DND-41 (cell line): ENCODE measurements around the gene SLC5A1.
"Not testable (repeated sequence)": the region's sequence is repeated elsewhere in the genome, so short reads cannot be mapped to it uniquely, and the experiment has no call there.

Experiments
- EZH2 ChIP-seq: IDR thresholded peaks from 3 replicates; pipeline ENCODE4 v1.6.1; 2012; ENCODE audit warnings: borderline replicate concordance, low read depth, mild to moderate bottlenecking, moderate library complexity, low read length, inconsistent platforms; ENCODE audit not compliant: severe bottlenecking
- TF ChIP-seq, protein P1 (sequence below): IDR thresholded peaks from 2 replicates; pipeline ENCODE4 v1.5.1; 2012; ENCODE audit warnings: borderline replicate concordance, low read length, moderate library complexity, mild to moderate bottlenecking; ENCODE audit not compliant: poor library complexity, severe bottlenecking; ENCODE audit errors: extremely low read depth

DNA sequence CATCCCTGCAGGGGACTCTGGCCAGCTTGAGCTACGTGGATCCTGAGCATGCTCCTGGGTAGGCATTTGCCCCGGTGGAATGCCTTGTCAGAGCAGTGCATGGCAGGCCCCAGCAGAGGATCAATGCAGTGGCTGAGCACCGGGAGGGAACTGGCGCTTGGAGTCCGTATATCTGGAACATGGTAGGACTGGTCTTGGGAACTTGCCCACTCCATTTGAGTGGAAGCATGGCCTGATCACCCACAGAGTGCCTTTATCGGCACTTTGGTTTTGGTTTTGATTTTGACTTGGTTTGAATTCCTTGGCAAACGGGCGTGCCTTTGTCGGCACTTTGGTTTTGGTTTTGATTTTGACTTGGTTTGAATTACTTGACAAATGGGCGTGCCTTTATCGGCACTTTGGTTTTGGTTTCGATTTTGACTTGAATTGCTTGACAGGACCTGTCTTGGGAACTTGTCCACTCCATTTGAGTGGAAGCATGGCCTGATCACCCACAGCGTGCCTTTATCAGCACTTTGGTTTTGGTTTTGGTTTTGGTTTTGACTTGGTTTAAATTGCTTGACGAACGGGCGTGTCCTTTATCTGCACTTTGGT, 94.8 kb downstream of the SLC5A1 start:
- TF ChIP-seq, protein P1, sequence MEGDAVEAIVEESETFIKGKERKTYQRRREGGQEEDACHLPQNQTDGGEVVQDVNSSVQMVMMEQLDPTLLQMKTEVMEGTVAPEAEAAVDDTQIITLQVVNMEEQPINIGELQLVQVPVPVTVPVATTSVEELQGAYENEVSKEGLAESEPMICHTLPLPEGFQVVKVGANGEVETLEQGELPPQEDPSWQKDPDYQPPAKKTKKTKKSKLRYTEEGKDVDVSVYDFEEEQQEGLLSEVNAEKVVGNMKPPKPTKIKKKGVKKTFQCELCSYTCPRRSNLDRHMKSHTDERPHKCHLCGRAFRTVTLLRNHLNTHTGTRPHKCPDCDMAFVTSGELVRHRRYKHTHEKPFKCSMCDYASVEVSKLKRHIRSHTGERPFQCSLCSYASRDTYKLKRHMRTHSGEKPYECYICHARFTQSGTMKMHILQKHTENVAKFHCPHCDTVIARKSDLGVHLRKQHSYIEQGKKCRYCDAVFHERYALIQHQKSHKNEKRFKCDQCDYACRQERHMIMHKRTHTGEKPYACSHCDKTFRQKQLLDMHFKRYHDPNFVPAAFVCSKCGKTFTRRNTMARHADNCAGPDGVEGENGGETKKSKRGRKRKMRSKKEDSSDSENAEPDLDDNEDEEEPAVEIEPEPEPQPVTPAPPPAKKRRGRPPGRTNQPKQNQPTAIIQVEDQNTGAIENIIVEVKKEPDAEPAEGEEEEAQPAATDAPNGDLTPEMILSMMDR: not testable (repeated sequence)
- TF ChIP-seq EZH2: not testable (repeated sequence)
